ENCODE measurements around the gene NCAPG2.

NCAPG2 gene

GRCh38 chr7:158704524-158705233 lies at the start of gene NCAPG2:
Gene NCAPG2 (minus strand): TSS chr7:158704804. CDS start chr7:158701899, 2,905 bp downstream.
- peak; percentile 97 for DNase-seq (ENCODE audit: low read depth)

GRCh38 chr7:158753900-158754299 lies 49.3 kb upstream of the NCAPG2 start:
- no peak for DNase-seq (ENCODE audit: low read depth)

- no peak for DNase-seq (ENCODE audit: low read depth)
Observed at GRCh38 chr7:158751751-158752150, 47.1 kb upstream of the NCAPG2 start.

GRCh38 chr7:158751199-158751598 lies 46.6 kb upstream of the NCAPG2 start:
- no peak for DNase-seq (ENCODE audit: low read depth)

DNA sequence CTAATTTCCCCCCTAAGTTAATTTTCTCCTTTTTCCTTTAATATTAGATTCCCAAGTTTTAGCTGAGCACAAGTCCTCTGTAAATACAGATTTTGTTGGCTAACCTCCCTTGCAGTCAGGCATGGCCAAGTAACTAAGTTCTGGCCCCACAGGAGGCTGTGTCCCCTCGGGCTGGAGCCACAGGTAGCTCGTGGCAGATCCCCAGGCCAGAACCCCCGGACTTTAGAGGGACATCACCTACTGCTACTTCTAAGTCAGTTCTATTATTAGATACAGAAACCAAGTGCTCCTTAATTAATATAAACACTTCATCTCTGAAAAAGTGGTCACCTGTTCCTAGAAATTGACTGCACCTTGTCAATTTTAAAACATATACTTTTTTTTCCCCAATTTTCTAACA lies 46.1 kb upstream of the NCAPG2 start:
- no peak for DNase-seq (ENCODE audit: low read depth)

GRCh38 chr7:158749396-158749795 lies 44.8 kb upstream of the NCAPG2 start:
- DNase-seq (ENCODE audit: low read depth): no peak

GRCh38 chr7:158748335-158748734 lies 43.7 kb upstream of the NCAPG2 start:
- no peak for DNase-seq (ENCODE audit: low read depth)

DNA sequence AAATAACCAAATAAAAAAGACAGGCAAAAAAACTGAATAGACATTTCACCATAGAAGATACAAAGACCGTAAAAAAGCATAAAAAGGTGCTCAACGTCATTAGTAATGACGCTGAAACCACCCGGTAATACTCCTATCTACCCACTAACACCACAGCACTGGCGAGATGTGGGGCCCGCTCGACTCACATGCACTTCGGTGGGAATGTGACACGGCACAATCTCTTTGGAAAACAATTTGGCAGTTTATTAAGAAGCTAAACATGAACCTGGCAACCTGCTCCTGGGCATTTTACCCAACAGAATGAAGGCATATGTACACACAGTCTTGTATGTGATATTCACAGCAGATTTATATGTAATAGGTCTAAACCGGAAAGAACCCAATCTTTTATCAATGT lies 42.8 kb upstream of the NCAPG2 start:
- no peak for DNase-seq (ENCODE audit: low read depth)

DNA sequence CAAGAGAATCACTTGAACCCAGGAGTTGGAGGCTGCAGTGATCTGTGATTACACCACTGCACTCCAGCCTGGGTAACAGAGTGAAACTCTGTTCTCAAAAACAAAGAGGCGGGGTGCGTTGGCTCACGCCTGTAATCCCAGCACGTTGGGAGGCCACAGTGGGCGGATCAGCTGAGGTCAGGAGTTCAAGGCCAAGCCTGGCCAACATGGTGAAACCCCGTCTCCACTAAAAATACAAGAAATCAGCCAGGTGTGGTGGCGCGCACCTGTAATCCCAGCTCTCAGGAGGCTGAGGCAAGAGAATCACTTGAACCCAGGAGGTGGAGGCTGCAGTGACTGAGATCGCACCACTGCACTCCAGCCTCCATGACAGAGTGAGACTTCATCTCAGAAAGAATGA lies 42.4 kb upstream of the NCAPG2 start:
- no peak for DNase-seq (ENCODE audit: low read depth)

DNA sequence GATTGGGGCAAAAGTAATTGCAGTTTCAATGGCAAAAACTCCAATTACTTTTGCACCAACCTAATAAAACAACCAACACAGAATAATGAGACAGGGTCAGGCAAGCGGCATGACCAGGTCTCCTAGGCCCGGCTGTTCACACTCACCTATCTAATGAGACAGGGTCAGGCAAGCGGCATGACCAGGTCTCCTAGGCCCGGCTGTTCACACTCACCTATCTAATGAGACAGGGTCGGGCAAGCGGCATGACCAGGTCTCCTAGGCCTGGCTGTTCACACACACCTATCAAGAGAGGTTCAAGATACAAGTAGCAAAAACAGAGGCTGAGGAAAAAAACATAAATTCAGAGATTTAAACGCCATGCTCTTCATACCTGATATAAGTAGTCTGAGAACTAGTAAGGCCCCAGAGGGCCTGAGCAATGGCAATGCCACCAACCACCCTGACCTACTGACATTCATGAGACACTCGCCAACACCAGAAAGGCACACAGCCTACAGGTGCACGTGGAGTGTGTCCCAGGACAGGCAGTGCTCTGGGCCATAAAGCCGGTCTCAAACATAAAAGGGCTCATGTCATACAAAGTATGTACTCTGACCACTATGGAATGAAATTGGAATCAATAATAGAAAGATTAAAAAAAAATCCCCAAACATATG lies 40.6 kb upstream of the NCAPG2 start:
- DNase-seq (ENCODE audit: low read depth): no peak

- no peak for DNase-seq (ENCODE audit: low read depth)
Observed at GRCh38 chr7:158744070-158744469, 39.5 kb upstream of the NCAPG2 start.

DNA sequence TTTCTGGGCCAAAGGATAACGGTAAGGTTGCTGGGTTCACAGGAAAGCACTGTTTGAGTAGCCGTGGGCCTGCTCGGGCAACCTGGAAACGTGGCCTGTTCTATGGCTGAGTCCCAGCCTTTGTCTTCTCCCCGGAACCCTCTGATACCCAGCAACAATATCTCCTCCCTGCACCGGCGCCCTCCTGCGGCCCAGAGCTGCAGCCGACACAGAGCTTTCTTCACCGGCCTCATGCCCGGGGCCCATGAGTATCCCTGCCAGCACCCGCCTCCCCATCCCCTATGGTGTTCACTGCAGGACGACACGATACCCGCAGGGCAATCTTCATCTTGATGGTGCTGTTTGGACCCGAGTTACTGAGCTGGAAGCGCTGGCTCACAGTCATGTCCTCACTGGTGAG lies 38.6 kb upstream of the NCAPG2 start:
- DNase-seq (ENCODE audit: low read depth): no peak

- no peak for DNase-seq (ENCODE audit: low read depth)
Observed at GRCh38 chr7:158742065-158742821, 37.6 kb upstream of the NCAPG2 start.

GRCh38 chr7:158741294-158741666 lies 36.7 kb upstream of the NCAPG2 start:
- no peak for DNase-seq (ENCODE audit: low read depth)

- no peak for DNase-seq (ENCODE audit: low read depth)
Observed at GRCh38 chr7:158740657-158741293, 36.2 kb upstream of the NCAPG2 start.

- DNase-seq (ENCODE audit: low read depth): no peak
Observed at GRCh38 chr7:158740013-158740656, 35.5 kb upstream of the NCAPG2 start.

GRCh38 chr7:158738841-158739240 lies 34.2 kb upstream of the NCAPG2 start:
- no peak for DNase-seq (ENCODE audit: low read depth)

DNA sequence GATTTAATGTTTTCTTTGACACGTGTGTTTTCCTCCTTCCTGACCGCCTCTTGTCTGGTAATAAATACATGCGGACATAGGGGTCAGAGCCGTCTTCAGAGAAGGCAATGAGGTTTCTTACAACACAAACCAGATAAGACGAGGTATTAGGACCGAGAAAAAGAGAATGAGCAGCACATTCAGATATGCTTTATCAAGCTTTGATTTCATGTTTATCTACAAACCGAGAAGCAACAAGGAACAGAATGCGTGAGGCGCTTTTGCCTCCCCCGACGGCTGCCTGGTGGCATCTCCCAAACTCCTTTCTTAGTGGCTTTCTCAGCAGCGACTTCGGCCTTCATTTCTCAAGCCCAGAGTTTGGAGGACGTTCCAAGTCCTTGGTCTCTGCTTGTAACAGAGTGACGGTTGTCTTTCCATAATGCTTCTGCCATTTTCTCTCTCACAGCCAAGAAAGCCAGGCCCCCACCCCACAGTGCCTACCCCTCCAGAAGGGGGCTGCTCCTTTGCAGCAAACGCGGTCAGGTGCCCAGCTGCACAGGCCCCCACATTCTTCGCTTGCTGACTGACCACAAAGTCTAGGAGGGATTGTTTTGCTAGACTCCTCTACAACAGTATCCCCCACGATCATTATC lies 32.6 kb upstream of the NCAPG2 start:
- DNase-seq (ENCODE audit: low read depth): no peak

DNA sequence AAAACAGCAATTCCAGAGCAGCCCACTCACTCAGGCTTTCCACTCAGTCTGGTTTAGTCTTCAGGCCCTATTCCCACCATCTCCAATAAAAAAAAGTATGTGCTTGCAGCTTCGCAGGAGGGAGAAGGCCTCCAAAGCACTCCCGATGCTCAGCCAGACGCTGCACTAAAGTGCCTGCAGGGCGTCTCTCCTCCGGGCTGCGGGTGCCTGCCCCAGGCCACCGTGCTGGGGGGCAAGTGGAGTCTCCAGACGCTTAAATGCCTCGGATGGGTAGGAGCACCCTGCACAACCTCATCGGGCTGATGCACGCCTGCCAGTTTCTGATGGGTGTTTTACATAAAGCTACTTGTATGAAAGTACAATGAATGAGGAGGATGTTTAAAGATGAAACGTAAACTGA lies 31.3 kb upstream of the NCAPG2 start:
- no peak for DNase-seq (ENCODE audit: low read depth)

DNA sequence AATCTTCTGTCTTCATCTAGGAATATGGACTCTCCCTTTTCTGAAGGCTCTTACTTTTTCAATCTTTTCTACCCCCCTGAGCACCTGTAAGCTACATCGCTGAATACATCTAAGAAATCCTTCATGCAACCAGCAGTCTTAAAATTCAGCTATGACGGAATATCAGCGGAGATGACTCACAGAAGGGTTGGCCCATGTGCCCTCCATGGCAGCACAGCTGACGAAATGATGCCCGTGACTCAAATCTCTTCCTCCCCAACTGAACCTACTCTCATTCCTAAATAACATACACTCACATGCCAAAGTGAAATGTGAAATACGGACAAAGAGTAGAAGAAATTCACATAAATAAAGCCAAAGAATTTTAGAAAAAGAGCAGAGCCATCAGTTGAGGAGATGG lies 30.3 kb upstream of the NCAPG2 start:
- no peak for DNase-seq (ENCODE audit: low read depth)

DNA sequence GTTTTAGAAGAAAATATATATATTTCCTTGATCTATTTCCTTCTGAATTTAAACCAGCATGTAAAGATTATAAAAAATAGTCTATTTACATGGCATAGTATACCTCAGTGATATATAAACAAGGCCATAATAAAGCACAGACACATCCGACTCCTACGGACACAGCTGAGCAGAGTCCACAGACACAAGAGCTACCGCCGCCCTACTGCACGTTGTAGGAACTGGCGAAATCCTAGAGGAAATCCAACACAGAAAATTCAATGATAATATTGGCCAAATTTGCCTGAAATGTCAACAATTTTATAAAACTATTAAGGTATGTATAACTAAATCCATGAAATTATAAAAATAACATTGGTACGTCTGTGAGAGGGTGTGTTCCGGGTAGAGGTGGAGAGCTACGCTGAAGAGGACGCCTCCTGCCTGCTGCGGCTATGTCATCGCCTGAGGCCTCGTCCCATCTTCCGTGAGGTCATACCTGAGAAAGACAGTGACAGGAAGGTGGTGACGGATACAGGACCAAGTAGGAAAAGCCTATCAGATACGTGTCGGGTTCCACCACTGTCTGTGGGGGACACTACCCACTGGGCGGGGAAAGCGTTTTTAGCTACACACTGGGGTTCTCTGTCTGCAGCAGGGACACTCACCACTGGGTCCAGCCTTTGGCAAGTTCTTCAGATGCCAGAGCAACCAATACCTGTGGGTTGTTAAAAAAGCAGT lies 29.3 kb upstream of the NCAPG2 start:
- no peak for DNase-seq (ENCODE audit: low read depth)

All from activated T-helper 9 cell treated with anti-CD3 and anti-CD28 coated beads, Interleukin-2, amount 50 U/mL, for 16 hours (primary cell).